Fibroblast of mammary gland (primary cell): ENCODE measurements around the gene PAF1.
A peak's percentile ranks its signal among the peaks of the same experiment; 100 is the strongest.

Experiments used
- DNase-seq: peaks from one replicate; pipeline ENCODE4 v3.0.0-alpha.2; 2010; ENCODE audit warnings: low read depth
- H3K4me3 ChIP-seq: 2 replicates; pipeline ENCODE4 v1.5.1; 2011; ENCODE audit warnings: low read depth, mild to moderate bottlenecking, low read length, moderate library complexity; ENCODE audit not compliant: control insufficient read depth
- TF ChIP-seq, protein P1 (sequence below): conservative IDR thresholded peaks from 2 replicates; pipeline ENCODE4 v1.5.1; 2011; ENCODE audit warnings: low read depth, low read length, inconsistent platforms; ENCODE audit not compliant: control insufficient read depth, insufficient read depth

The PAF1 gene

GRCh38 chr19:39372047-39372802 is 18.7 kb downstream of the PAF1 start:
- no peak overlapping the region for H3K4me3 ChIP-seq
- TF ChIP-seq, protein P1, sequence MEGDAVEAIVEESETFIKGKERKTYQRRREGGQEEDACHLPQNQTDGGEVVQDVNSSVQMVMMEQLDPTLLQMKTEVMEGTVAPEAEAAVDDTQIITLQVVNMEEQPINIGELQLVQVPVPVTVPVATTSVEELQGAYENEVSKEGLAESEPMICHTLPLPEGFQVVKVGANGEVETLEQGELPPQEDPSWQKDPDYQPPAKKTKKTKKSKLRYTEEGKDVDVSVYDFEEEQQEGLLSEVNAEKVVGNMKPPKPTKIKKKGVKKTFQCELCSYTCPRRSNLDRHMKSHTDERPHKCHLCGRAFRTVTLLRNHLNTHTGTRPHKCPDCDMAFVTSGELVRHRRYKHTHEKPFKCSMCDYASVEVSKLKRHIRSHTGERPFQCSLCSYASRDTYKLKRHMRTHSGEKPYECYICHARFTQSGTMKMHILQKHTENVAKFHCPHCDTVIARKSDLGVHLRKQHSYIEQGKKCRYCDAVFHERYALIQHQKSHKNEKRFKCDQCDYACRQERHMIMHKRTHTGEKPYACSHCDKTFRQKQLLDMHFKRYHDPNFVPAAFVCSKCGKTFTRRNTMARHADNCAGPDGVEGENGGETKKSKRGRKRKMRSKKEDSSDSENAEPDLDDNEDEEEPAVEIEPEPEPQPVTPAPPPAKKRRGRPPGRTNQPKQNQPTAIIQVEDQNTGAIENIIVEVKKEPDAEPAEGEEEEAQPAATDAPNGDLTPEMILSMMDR, result no peak
- peak; percentile 95 for DNase-seq

GRCh38 chr19:39370735-39371134 is 20.2 kb downstream of the PAF1 start:
- no peak for DNase-seq
- TF ChIP-seq, protein P1, result no peak
- no peak overlapping the region for H3K4me3 ChIP-seq

- H3K4me3 ChIP-seq, result no peak overlapping the region
- TF ChIP-seq, protein P1, result no peak
These were observed 21.7 kb downstream of the PAF1 start for GRCh38 chr19:39369200-39369599.

GRCh38 chr19:39365531-39365930 is 25.4 kb downstream of the PAF1 start:
- TF ChIP-seq, protein P1, result no peak
- no peak overlapping the region for H3K4me3 ChIP-seq
- no peak for DNase-seq

More at GRCh38 chr19:39369200-39369599, 21.7 kb downstream of the PAF1 start:
- no peak for DNase-seq

GRCh38 chr19:39363901-39364457 is 26.9 kb downstream of the PAF1 start:
- TF ChIP-seq, protein P1, result no peak
- DNase-seq, result peak; percentile 78
- H3K4me3 ChIP-seq, result no peak overlapping the region

DNA sequence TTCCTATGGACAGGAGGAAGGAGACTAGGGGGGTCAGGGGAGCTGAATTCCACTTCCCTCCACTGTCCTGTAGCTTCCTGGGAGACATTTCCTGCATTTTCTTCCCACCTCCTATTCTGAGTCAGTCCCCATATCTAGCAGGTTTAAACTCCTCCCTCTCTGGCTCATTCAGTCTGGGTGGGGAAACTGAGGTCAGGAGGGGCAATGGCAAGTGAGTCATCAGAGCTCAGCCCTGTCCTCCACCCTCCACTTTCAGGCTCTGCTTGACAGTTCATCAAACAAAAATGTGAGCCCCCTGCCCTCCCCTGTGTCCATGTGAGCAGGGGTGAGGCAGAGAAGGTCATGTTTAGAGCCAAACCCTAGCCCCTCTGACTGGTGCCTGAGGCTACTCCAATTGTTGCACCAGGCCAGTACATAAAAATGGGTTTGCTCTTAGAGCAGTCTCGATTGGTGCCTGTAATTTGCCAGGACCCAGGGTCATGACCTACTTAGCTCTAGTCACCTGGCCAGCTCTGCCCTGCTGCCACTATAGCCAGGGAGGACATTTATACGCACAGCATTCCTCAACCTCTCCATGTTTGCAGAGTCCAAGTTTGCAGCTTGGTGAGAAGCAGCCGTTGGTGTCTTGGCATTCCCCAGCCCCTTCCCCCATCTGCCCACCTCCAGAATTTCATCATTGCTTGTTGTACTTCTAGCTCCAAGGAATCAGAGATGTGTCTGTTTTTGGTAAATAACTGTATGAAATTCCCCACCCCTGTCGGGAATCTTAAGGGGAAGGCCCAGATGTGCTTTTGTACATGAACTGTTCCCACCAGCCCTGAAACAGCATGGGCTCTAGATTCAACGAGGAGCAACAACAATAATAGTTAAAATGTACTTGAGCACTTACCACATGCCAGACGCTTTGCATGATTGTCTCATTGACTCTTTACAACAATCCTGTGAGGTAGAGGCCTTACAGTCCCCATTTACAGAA is 27.9 kb downstream of the PAF1 start:
- peak; percentile 89 for DNase-seq
- TF ChIP-seq, protein P1, result no peak
- no peak overlapping the region for H3K4me3 ChIP-seq
